Stomach (tissue), 9 donors: ENCODE results near the gene DDT. TPM values are rescaled to one million over a fixed set of nuclear protein-coding genes. Genes with fewer than 3 reads are reported as not detected.
A peak's percentile ranks its signal among the peaks of the same experiment; 100 is the strongest.
"Not testable (repeated sequence)": the region's sequence is repeated elsewhere in the genome, so short reads cannot be mapped to it uniquely, and the experiment has no call there.

Experiments used
- DNase-seq, 2 donors: peaks; one replicate each; pipeline versions ENCODE4 v3.0.0 to v3.0.0-alpha.2; 2013 to 2019
- H3K27ac ChIP-seq, 5 donors: fragments of 200-600 bp in 4 of 5; sonication (generic) in 4 of 5; one replicate each; pipeline ENCODE4 v1.5.1; 2013 to 2019; ENCODE audit warnings: mild to moderate bottlenecking in 1 of 5, moderate library complexity in 1 of 5
- H3K27me3 ChIP-seq, 3 donors: fragments of 200-600 bp; sonication (generic); one replicate each; pipeline ENCODE4 v1.5.1; 2017 to 2019; ENCODE audit warnings: mixed run types in 1 of 3
- H3K36me3 ChIP-seq, 4 donors: fragments of 200-600 bp; sonication (generic); 1 replicate in 3 of 4; 2 replicates in 1 of 4; pipeline ENCODE4 v1.5.1; 2016 to 2019
- H3K4me1 ChIP-seq, 4 donors: fragments of 200-600 bp; sonication (generic); one replicate each; pipeline ENCODE4 v1.5.1; 2016 to 2019
- H3K4me3 ChIP-seq, 4 donors: fragments of 200-600 bp; sonication (generic) in 3 of 4; one replicate each; pipeline ENCODE4 v1.5.1; 2016 to 2019; ENCODE audit warnings: mild to moderate bottlenecking in 1 of 4
- H3K9me3 ChIP-seq, 4 donors: fragments of 200-600 bp; sonication (generic); one replicate each; pipeline ENCODE4 v1.5.1; 2016 to 2019
- EP300 ChIP-seq: sonication (generic); formaldehyde crosslinking; IDR thresholded peaks from one replicate; pipeline ENCODE4 v1.6.1; 2017; ENCODE audit warnings: antibody characterized with exemption
- POLR2A ChIP-seq, 4 donors: fragments of 450-650 bp; IDR thresholded peaks; one replicate each; pipeline ENCODE4 v1.6.1; 2016; ENCODE audit warnings: antibody characterized with exemption in 4 of 4, control low read depth in 2 of 4, mild to moderate bottlenecking in 1 of 4, moderate library complexity in 1 of 4
- POLR2AphosphoS5 ChIP-seq, 3 donors: sonication (generic); formaldehyde crosslinking; IDR thresholded peaks; one replicate each; pipeline ENCODE4 v1.6.1; 2016; ENCODE audit warnings: antibody characterized with exemption in 3 of 3
- WGBS, 5 donors: extraction: QIAGEN DNeasy Blood & Tissue Kit in 3 of 5; methylation state at CpG; one replicate each; pipeline versions ENCODE4 v1.1.5 to v1.1.7; 2013 to 2018; 5-methylcytosine and 5-hydroxymethylcytosine counted together
- intact Hi-C: fragments of 100-400 bp; cut with DNase I; formaldehyde crosslinking; loops from one replicate; pipeline ENCODE4 v1.15.1; 2023; ENCODE audit warnings: low total_unique reads
- polyA plus RNA-seq, 3 donors: library from polyadenylated mRNA; stranded (reverse); fragments of 200-250 nt; gene quantifications; one replicate each; pipeline ENCODE4 v1.2.3, GENCODE V29; 2013
- total RNA-seq, 5 donors: library from RNA; depleted of rRNA; stranded (reverse); fragments of >200 nt; gene quantifications; one replicate each; pipeline versions ENCODE4 v1.1.0 to v1.2.3, GENCODE V29; 2014 to 2016
- TF ChIP-seq, protein P1 (sequence below), 7 experiments: fragments of 450-650 bp in 4 of 7; fragments of 200-600 bp in 3 of 7; sonication (generic) in 3 of 7; IDR thresholded peaks; one replicate each; pipeline ENCODE4 v1.5.1; 2016 to 2019; ENCODE audit warnings: antibody characterized with exemption in 7 of 7, control low read depth in 2 of 7, mild to moderate bottlenecking in 1 of 7
- donor health status: healthy with polysubstance abuse.
- donor health status: Bipolar disorder and iron deficiency.
- donor health status: healthy.

Gene DDT
- total and polyA plus RNA-seq, 8 donors = 72.5 to 534 (median 285) TPM

- Histone ChIP-seq H3K4me3 (no peak overlapping the region), H3K27me3 (no peaks in the 10 kb centered on the region), H3K27ac (no peak overlapping the region), H3K4me1 (peaks cover 0 to 8% (median 4%) of the 10 kb centered on the region in 4 donors), H3K36me3 (no peaks in the 10 kb centered on the region), H3K9me3 (no peaks in the 10 kb centered on the region)
- TF ChIP-seq POLR2A (IDR thresholded peaks at IDR 0.05) (no peak), POLR2AphosphoS5 (IDR thresholded peaks at IDR 0.05) (no peak), EP300 (no peak)
- TF ChIP-seq, protein P1, sequence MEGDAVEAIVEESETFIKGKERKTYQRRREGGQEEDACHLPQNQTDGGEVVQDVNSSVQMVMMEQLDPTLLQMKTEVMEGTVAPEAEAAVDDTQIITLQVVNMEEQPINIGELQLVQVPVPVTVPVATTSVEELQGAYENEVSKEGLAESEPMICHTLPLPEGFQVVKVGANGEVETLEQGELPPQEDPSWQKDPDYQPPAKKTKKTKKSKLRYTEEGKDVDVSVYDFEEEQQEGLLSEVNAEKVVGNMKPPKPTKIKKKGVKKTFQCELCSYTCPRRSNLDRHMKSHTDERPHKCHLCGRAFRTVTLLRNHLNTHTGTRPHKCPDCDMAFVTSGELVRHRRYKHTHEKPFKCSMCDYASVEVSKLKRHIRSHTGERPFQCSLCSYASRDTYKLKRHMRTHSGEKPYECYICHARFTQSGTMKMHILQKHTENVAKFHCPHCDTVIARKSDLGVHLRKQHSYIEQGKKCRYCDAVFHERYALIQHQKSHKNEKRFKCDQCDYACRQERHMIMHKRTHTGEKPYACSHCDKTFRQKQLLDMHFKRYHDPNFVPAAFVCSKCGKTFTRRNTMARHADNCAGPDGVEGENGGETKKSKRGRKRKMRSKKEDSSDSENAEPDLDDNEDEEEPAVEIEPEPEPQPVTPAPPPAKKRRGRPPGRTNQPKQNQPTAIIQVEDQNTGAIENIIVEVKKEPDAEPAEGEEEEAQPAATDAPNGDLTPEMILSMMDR (IDR thresholded peaks at IDR 0.05) = no peak
- intact Hi-C loops = no loop called here
- no peak for DNase-seq
- WGBS, 5 donors = 81 to 90% (median 86%) methylated on average over 9 of the region's 9 CpGs
Measured at GRCh38 chr22:24001314-24001713, 27.1 kb upstream of the DDT start.

DNA sequence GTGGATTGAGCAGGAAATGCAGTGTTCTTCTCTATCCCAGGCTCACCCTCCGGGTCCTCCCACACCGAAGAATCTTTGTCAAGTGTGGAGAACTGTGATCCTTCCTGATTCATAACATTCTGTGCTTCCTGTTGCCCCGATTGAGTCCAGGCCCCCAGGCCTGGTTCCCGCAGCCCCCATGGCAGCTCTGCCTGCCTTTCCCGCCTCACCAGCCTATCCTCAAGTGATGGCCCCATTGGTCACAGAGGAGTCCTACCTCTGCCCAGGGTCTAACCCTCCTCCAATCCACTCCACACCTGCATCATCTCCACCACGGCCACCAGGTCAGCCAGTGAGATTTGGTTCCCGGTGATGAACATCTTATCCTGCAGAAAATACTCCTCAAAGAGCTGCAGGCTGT, 25.5 kb upstream of the DDT start:
- H3K9me3 ChIP-seq, H3K4me1 ChIP-seq, H3K27me3 ChIP-seq, H3K36me3 ChIP-seq, H3K4me3 ChIP-seq, intact Hi-C loops, DNase-seq, H3K27ac ChIP-seq: not testable (repeated sequence)
- WGBS, 5 donors = 72 to 89% (median 85%) methylated on average over 7 of the region's 7 CpGs

DNA sequence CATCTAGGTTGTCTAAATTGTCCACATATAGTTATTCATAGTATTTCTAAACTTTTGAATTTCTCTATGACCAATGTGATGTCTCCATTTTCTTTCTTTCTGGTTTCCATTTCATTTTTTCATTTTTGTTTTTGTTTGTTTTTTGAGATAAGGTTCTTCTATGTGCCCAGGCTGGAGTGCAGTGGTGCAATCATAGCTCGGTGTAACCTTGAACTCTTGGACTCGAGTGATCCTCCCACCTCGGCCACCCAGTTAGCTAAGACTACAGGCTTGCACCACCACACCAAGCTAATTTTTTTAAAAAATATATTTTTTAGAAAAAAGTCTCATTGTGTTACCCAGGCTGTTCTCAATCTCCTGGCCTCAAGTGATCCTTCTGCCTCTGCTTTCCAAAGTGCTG, 22.9 kb upstream of the DDT start:
- Histone ChIP-seq H3K27ac (no peak overlapping the region), H3K4me1 (no peaks in the 10 kb centered on the region), H3K9me3 (no peaks in the 10 kb centered on the region), H3K36me3 (no peaks in the 10 kb centered on the region), H3K27me3 (no peaks in the 10 kb centered on the region), H3K4me3 (no peak overlapping the region)
- TF ChIP-seq, protein P1 (IDR thresholded peaks at IDR 0.05) = no peak
- TF ChIP-seq POLR2AphosphoS5 (IDR thresholded peaks at IDR 0.05) = no peak
- TF ChIP-seq POLR2A (IDR thresholded peaks at IDR 0.05) = no peak
- TF ChIP-seq EP300 = no peak
- 83 to 92% (median 87%) methylated on average over 3 of the region's 3 CpGs for WGBS, 5 donors
- intact Hi-C loops = no loop called here
- DNase-seq = no peak

DNA sequence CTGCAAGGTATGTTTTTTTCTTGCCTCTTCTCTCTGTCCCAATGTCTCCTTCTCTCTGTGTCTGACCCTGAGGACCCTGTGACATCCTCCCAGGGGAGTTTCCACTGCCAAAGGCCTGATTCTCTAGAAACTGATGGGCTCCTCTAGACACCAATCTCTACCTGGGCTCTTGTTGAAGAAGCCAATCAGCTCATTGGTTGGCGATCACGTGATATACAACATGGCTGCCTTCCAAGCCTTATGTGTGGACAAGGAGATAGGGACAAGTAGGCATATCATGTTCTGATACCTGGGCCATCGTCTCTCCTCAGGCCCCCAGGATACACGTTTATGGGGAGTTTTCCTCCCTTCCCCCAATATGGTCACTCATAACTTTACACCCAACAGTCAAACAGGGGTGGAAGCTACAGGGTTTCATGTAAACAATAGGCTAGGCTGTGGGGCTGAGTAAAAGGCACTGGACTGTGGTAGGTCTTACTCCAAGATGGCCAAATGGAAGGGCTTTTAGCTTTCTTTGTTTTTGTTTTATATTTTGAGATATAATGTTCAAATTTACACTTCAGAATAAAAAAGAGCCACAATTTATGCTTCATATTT, 19.4 kb upstream of the DDT start:
- H3K4me1 ChIP-seq, H3K9me3 ChIP-seq, H3K36me3 ChIP-seq, H3K27ac ChIP-seq, H3K4me3 ChIP-seq, H3K27me3 ChIP-seq, intact Hi-C loops: not testable (repeated sequence)
- WGBS, 5 donors = 29 to 69% (median 47%) methylated on average over 4 of the region's 4 CpGs
- DNase-seq = peak in 1 of 2 donors; percentile 45

DNA sequence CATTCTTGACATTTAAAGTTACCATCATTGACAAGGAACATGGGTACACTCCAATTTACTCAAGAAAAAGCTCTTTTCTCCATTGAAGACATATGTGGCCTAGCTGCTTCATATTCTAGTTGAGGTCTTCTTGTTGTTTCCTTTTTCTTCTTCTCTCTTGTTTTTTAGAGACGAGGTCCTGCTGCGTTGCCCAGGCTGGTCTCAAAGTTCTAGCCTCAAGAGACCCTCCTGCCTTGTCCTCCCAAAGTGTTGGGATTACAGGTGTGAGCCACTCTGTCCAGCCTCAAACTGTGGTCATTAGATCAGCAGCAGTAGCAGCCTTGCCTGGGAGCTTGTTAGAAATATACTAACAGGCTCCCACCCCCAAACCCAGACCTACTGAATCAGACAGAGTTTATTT, 18.8 kb upstream of the DDT start:
- WGBS, 5 donors = 56 to 92% (median 84%) methylated on average over 2 of the region's 2 CpGs
- H3K27me3 ChIP-seq, H3K4me3 ChIP-seq, H3K27ac ChIP-seq, H3K9me3 ChIP-seq, DNase-seq, H3K36me3 ChIP-seq, intact Hi-C loops, H3K4me1 ChIP-seq: not testable (repeated sequence)

DNA sequence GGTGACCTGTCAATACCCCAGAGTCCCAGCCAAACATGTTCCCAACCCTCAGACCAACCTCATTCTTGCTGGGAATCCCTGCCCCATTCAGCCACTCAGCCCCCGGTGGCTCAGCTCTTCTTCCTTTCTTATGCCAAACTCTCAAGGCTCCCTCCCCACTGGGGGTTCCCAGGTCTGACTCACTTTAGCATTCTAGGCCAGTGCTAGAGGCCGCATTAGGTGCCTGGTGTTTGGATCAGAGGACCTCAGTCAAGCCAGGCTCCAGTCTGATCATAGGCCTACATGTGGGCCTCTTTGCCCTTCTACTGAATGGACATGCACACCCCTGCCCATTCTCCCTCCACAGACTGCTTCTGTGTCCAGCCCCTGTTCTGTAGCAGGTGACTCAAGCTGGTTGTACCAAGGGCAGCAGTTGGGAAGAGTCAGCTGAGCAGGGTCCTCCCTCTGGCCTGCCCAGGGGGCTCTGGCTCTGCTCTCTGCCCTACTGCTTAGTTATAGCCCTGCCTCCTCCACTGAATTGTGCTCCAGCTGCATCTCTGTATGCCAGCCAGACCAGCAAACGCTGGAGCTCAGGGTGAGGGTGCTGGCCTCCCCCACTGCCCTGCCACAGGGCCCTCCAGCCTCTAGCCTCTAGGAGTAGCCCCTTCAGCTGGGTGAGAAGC, 15.5 kb upstream of the DDT start:
- intact Hi-C loops, H3K36me3 ChIP-seq, H3K27ac ChIP-seq, DNase-seq, H3K4me3 ChIP-seq, H3K4me1 ChIP-seq, H3K9me3 ChIP-seq, H3K27me3 ChIP-seq: not testable (repeated sequence)
- WGBS, 5 donors = 82 to 100% (median 90%) methylated on average over 1 to 2 of the region's 3 CpGs; no CpG with 5 or more reads in 1 of the 5 donors

- H3K4me3 ChIP-seq, H3K4me1 ChIP-seq, intact Hi-C loops, H3K9me3 ChIP-seq, H3K27ac ChIP-seq, H3K36me3 ChIP-seq, H3K27me3 ChIP-seq, DNase-seq: not testable (repeated sequence)
- WGBS, 5 donors = 67 to 88% (median 87%) methylated on average over 4 of the region's 4 CpGs; no CpG with 5 or more reads in 2 of the 5 donors
Measured at GRCh38 chr22:23986538-23987178, 12.4 kb upstream of the DDT start.

GRCh38 chr22:23986089-23986488, 11.8 kb upstream of the DDT start:
- DNase-seq, H3K9me3 ChIP-seq, H3K36me3 ChIP-seq, H3K4me3 ChIP-seq, H3K27ac ChIP-seq, H3K4me1 ChIP-seq, H3K27me3 ChIP-seq, intact Hi-C loops: not testable (repeated sequence)
- WGBS, 5 donors = 78 to 87% (median 80%) methylated on average over 6 to 8 of the region's 8 CpGs; no CpG with 5 or more reads in 2 of the 5 donors
